Choroid plexus epithelial cell (primary cell): ENCODE results near the gene FHOD3.
A peak's percentile ranks its signal among the peaks of the same experiment; 100 is the strongest.

Source experiments
- DNase-seq: peaks from one replicate; pipeline ENCODE4 v3.0.0-alpha.2; 2010; ENCODE audit warnings: low read depth
- H3K4me3 ChIP-seq: 2 replicates; pipeline ENCODE4 v1.5.1; 2011; ENCODE audit warnings: low read depth, mild to moderate bottlenecking, control low read depth, low read length, moderate library complexity
- CTCF ChIP-seq: conservative IDR thresholded peaks from 2 replicates; pipeline ENCODE4 v1.5.1; 2011; ENCODE audit warnings: low read depth, mild to moderate bottlenecking, control low read depth, inconsistent platforms, low read length, moderate library complexity

FHOD3 gene

GRCh38 chr18:36333414-36333813 lies 35.9 kb downstream of the FHOD3 start:
- no peak for DNase-seq
- no peak for TF ChIP-seq CTCF
- no peak overlapping the region for H3K4me3 ChIP-seq

- no peak overlapping the region for H3K4me3 ChIP-seq
- no peak for TF ChIP-seq CTCF
- no peak for DNase-seq
These were observed 37.3 kb downstream of the FHOD3 start for GRCh38 chr18:36334798-36335197.

DNA sequence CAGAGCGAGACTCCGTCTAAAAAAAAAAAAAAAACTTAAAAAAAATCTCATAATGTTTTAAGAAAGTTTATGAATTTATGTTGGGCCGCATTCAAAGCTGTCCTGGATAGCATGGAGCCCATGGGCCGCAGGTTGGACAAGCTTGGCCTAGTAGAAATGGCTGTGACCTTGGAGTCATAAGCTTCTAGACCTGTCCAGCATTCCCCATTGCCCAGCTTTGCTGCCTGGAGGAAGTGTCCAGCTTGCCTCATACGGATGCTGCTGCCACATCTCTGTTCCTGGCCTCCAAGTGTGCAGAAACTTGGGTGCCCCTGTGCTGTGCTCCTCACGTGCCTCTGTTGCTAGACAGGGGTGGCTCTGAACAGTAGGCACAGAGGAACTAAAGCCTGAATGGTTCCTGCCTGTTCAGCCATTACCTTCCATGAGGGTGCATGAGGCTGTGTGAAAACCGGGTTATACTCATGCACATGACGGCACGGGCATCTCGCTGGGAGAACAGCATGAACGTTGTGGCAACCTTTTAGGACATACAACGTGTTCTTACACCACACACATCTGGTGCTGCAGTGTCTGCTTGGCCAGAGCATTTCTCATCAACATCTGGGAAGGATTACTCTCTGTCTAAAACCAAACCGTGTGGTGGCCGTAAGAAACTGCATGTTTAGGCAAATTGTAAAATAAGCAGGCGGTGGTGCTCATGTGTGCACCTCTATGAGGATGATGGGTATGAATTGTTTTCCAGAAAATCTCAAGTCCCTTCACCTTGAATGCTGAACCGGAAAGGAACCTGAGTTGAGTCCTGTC lies 38.2 kb downstream of the FHOD3 start:
- peak; percentile 20 for TF ChIP-seq CTCF
- peak; percentile 29 for DNase-seq
- no peak overlapping the region for H3K4me3 ChIP-seq

DNA sequence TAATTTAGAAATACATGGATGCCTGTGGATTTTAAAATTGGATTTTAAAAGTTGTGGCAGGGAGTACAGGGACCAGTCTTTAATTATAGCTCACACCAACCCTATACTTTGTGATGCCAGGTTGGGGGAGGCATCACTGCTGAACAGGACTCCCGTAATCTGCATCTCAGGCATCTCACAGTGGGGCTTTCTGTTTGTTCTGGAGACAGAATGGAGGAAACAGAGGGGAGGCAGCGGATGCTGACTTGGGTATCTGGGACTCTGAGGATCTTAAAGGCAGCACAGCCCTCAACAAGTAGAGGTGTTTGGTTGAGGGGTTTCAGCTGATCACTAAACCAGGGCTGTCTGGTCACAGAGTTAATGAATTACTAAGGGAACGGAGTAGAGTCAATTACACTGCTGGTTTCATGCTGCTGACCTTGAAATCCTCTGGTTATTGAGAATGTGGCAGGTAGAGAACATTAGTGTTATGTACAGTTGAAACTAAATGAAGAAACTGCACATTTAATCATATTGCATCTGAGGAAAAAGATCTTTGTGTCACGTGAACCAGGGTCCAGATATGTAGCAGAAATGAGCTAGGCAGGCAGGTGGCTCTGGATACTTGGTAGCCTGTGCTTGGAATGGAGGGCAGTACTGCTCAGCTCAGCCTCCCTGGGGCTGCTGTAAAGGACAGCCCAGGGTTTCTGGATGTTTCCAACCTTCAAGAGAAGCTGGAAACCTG lies 40.3 kb downstream of the FHOD3 start:
- no peak for TF ChIP-seq CTCF
- no peak for DNase-seq
- no peak overlapping the region for H3K4me3 ChIP-seq

GRCh38 chr18:36338403-36338933 lies 41.0 kb downstream of the FHOD3 start:
- no peak overlapping the region for H3K4me3 ChIP-seq
- no peak for DNase-seq

DNA sequence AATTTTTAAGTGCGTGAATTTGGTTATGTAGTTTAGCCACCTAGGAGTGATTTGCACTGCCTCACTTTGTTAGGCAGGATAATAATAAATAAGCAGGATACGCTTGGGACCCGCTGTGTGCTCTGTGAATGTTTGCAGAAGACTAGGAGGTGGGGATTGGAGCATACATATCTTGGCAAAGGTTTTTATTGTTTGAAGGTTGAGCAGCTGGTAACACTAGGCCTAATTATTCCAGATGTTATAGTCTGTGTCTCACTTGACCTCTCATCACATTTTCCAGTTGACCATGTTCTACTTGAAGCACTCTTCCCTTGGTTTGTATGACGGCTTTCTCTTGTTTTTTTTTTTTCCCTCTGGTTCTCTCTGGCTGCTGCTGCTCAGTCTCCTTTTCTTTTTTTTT lies 42.7 kb downstream of the FHOD3 start:
- TF ChIP-seq CTCF = no peak
- no peak overlapping the region for H3K4me3 ChIP-seq
- DNase-seq = no peak

More at GRCh38 chr18:36338403-36338933, 41.0 kb downstream of the FHOD3 start:
- TF ChIP-seq CTCF = no peak
